GM21619 (cell line): ENCODE results near the gene LRP1B.

Experiments
- ATAC-seq: cut with Tn5 transposase; IDR thresholded peaks from one replicate; pipeline ENCODE4 v1.9.1; 2021; ENCODE audit not compliant: unreplicated experiment

Gene LRP1B

DNA sequence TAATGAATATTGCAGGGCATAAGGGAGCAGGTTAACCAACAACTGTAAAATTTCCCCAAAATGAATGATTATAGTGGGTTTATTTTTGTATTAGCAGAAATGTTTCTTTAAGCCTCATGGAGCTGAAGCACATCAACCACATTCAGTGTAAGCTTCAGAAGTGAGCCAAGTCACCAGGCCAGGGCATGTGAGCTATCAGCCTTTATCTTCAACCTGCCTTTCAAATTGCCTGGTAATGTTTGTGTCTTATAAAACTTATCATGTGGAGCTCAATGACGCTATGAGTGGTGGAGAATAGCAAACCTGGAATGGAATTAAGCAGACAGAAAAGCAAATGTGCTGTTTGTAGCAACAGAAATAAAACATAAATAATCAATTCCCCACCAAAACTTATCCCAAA is 1068.4 kb downstream of the LRP1B start:
- no peak for ATAC-seq

GRCh38 chr2:141062031-141062430 is 1068.8 kb downstream of the LRP1B start:
- ATAC-seq: no peak

DNA sequence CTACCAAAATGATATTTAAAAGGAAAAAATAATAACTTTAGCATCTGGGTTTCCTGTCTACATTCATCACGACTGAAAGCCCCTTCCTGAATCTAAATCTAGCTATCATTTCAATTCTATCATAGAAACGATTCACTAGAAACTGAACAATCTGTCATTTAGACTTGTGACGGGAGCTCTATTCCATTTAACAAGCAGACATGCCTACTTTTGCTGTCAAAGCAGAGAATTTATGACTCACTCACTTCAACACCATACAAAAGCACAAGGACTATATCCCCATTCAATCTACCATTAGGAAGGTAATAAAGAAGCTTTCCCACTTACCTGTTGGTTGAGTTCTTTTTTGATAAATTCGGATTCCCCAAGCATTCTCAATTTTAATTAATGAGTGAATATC is 1072.3 kb downstream of the LRP1B start:
- ATAC-seq: no peak

DNA sequence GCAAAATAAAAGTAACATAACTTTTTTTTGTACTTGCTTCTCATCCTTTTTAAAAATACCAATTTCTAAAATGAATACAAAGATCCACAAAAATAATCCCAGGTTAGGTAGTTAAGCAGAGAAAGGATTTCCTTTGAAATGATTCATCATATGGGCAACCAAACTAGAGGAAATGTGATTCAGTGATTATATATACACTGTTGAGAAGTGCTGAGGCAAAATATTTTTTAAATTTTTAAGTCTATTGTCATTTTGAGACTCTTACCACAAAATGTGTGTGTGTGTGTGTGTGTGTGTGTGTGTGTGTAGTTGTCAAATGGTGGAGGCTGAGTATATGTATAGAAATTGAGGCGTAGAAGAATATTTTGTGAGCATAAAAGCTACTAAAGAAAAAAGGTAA is 1075.3 kb downstream of the LRP1B start:
- no peak for ATAC-seq

- ATAC-seq: no peak
Observed at GRCh38 chr2:141048951-141049350, 1081.9 kb downstream of the LRP1B start.

DNA sequence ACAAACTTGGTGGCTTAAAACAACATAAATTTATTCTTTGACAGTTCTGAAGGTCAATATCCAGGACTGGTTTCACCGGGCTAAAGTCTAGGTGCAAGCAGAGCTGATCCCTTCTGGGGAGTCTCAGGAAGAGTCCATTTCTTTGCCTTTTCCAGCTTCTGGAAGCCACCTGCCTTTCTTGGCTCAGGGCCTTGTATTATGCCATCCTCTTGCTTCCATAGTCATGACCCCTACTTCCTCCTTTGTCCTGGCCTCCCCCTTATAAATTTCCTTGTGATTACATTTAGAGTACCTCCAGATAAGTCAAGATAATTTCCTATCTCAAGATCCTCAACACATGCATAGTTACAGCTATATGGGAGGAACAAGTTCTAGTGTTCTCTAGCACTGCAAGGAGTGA is 1089.5 kb downstream of the LRP1B start:
- no peak for ATAC-seq

DNA sequence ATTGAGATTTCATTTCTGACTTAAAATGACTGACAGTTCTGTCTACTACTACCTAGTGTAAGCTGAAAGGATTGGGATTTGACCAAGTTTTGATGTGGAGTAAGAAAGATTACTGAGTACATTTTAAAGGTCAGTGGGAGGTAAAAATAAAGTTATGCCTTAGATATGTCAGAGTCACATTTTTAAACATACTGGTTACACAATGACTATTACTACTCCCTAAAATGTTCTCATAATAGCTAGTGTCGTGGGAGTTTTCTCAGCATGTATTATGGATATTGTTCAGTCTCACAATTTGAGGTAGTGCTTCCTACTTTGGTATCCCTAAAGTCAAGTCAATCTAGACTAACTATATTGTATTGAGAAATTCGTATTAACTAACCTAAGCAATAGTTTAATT is 1092.5 kb downstream of the LRP1B start:
- no peak for ATAC-seq

DNA sequence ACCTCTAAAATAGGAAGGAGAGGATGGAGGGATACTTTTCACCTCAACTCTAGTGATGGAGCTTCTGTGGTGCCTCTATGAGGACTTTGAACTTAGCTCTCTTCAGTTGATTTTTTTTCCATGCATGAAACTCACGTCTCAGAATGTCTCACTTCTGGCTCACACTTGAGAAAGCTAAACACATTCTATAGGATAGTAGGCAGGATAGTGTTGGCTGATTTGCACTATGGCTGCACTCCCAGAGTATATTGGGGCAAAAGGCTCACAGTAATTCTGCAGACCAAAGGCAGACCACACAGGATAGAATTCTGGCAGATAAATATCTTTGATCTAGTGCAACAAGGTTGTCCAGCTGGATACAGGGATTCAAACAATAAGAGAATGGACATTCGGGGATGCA is 1093.5 kb downstream of the LRP1B start:
- no peak for ATAC-seq

- no peak for ATAC-seq
Observed at GRCh38 chr2:141035846-141036420, 1094.9 kb downstream of the LRP1B start.

DNA sequence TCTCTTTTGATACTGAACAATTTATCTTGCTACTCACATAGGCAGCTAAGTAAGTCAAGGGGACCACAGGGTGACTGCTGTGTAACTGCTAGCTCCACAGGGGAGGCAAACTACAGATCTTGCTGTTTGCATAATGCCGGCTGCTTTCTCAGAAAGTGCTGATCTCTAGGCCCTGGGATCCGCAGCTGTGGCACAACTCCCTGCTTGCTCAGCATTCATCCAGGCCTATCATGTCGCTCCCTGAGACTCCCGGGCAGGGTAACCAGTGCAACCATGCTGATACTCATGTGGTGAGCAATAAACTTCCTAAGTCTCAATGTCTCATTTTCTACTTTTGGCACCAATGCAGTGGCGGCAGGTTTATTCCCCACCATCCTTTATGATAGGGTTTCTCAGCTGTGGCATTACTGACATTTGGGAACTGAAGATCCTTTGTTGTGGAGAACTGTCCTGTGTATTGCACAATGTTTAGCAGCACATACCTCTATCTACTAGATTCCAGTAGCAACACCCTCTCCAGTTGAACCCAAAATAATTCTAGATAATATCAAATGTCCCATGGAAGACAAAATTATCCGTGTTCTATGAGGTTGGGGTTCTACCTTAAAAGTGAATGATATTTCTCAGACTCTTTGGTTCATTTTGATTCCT is 1101.3 kb downstream of the LRP1B start:
- ATAC-seq: no peak

GRCh38 chr2:141027221-141027620 is 1103.6 kb downstream of the LRP1B start:
- ATAC-seq: no peak

GRCh38 chr2:141021611-141022010 is 1109.2 kb downstream of the LRP1B start:
- no peak for ATAC-seq

GRCh38 chr2:141021109-141021508 is 1109.7 kb downstream of the LRP1B start:
- ATAC-seq: no peak

- no peak for ATAC-seq
Observed at GRCh38 chr2:141020346-141020745, 1110.5 kb downstream of the LRP1B start.

DNA sequence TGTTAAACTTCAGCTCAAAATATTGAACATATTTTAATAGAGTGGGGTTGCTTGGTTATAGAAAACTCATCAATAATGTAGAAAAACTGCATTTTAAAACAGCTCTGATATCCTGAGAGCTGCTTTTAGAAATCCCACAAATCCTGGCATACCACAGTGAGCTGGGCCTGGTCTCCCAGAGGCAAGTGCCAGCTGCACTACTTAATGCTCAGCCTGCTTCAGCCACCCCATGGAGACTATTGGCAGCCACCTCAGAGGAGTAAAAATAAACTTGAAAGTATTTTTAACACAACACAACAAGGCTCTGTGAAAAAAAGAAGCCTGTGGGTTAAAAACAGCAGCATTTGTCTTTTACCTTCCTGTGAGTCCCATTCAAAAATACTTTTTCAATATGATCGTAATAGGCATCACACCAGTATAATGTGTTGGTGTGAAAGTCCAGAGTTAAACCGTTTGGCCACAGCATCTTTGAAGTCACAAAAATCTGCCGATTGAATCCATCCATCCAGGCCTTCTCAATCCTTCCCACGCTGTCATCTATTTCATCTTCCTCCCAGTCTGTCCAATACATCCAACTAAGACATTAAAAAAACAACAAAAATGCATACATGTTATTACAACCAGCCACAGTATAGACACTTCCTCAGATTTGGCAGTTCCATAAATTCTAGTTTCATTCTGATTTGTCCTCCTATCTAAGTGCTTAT is 1115.3 kb downstream of the LRP1B start:
- no peak for ATAC-seq

DNA sequence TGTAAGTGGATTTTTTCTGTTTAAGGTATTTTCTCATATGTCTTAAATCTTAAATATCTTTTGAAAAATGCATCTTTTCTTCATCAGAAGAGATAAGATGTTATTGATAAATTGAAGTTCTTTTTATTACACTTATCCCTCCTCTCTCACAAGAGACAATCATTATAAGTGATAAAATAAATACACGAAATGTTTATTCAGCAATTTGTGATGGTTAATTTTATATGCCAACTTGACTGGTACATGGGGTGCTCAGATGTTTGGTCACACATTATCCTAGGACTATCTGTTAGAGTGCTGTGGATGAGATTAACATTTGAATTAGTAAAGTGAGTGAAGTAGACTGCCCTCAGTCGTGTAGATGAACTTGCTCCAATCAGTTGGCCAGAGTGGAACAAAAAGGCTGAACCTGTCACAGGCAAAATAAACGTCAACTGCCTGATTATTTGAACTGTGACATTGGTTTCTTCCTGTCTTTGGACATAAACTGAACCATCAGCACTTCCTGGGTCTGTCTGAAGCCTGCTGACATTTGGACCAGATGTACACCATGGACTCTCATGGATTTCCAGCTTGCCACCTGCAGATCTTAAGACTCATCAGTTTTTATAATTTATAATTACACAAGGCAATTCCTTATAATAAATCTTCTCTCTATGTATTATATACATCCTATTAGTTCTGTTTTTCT is 1126.7 kb downstream of the LRP1B start:
- no peak for ATAC-seq

- ATAC-seq: no peak
Observed at GRCh38 chr2:141001750-141002149, 1129.1 kb downstream of the LRP1B start.

DNA sequence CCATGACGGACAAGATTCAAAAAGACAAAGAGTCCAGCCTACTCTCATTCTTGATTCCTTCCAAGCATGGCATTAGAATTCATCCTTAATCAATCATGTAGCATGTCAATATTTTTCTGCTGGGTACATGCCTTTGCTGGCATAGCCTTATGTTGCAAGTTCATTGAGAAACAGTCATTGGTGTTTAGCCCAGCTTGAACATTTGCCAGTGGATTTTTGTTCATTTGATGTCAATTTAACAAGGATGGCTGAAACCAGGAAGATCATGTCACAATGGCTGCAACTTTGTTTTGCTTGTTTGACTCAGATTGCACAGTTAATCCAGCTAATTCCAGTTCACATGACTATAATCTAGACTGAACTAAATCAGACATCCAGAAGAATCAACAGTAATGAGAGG is 1132.2 kb downstream of the LRP1B start:
- ATAC-seq: no peak

DNA sequence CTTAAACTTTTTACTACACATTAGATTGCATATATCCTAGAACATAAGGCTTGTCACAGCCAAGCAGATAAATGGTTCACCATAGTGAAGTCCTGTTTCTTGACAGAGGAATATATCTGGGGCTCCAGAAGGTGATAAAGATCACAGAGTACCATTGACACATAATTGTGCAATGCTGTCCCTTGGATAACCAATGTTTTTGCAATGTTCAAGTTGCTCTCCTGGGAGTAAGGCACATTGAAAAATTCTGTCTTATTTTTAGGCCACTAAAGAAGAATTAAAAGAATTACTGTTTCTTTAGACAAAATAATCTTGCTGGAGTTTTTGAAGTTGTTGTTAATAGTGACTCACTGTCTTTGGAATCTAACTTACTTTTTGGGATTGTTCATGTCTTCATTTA is 1132.8 kb downstream of the LRP1B start:
- no peak for ATAC-seq

DNA sequence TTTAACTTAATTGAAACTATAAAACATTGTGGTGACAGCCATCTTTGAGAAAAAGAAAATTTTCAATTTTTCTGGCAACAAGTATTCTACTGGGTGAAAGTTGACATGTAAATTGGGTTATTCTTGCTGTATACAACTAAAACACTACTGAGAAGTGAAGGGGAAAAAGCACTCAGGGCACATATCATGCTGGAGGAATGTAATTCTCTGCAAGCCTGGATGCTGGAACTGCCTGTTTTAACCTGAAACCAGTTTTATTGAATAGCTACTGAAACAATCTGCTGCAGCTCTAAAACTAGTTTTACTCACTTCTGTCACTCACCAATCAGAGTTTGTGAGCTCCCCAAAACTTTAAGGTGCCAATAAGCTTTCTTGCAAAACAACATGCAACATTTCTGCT is 1136.0 kb downstream of the LRP1B start:
- ATAC-seq: no peak

DNA sequence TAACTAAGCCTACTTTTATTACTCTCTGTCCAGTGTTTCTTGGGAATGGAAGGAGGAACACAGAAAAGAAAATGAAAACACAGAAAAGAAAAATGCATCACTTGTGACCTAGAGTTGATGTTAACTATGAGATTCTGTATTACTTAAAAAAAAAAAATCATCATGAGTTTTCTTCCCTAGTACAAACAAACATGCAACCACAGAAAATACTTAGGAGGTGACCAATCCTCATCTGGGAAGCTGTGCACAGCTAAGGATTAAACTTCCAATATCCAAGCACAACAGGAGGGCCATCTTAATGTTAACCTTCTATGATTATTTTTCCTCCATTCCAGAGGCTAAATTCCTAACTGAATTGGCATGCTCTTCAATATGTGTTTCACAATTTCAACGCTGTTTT is 1140.4 kb downstream of the LRP1B start:
- no peak for ATAC-seq

DNA sequence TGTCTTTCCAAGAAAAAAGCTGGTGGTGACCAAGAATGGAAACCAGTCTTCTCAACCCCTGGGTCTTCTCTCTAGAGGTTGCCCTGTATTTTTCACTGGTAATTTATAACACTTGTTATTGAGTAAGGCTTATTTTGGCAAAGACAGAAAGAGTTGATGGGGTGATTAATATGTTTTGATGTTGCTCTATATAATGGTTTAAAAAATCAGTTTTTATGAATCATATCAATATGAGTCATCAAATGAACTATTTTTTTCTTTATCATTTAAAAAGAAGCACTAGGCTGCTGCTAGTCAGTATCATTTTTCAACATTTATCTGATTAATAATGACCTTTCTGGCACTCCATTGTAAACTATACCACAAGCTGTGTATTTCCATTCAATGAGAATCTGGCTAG is 1142.2 kb downstream of the LRP1B start:
- no peak for ATAC-seq
